ENCODE results near the gene CHCHD3.

The CHCHD3 gene

DNA sequence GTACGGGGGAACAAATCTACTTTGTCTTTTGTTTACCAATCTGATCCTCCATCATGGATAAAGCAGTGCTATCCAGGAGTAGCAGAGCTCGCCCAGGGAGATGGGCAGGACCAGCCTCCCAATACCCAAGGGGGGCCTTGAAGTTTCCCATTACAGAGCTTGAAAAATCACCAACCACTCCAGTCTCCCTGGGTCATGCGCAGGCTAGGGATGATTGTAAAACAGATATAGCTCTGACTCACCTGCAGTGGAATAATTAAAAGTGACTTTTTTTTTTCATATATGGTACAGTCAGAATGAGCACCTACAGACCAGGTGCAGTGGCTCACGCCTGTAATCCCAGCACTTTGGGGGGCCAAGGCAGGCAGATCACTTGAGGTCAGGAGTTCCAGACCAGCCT, 301.1 kb downstream of the CHCHD3 start:
- Mint-ChIP-seq H3K4me1 (no peaks in the 10 kb centered on the region), H3K27ac (no peak overlapping the region)
- TF ChIP-seq, protein P1, sequence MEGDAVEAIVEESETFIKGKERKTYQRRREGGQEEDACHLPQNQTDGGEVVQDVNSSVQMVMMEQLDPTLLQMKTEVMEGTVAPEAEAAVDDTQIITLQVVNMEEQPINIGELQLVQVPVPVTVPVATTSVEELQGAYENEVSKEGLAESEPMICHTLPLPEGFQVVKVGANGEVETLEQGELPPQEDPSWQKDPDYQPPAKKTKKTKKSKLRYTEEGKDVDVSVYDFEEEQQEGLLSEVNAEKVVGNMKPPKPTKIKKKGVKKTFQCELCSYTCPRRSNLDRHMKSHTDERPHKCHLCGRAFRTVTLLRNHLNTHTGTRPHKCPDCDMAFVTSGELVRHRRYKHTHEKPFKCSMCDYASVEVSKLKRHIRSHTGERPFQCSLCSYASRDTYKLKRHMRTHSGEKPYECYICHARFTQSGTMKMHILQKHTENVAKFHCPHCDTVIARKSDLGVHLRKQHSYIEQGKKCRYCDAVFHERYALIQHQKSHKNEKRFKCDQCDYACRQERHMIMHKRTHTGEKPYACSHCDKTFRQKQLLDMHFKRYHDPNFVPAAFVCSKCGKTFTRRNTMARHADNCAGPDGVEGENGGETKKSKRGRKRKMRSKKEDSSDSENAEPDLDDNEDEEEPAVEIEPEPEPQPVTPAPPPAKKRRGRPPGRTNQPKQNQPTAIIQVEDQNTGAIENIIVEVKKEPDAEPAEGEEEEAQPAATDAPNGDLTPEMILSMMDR (IDR thresholded peaks at IDR 0.05; ENCODE audit: unreplicated experiment in 3 of 3): no peak

DNA sequence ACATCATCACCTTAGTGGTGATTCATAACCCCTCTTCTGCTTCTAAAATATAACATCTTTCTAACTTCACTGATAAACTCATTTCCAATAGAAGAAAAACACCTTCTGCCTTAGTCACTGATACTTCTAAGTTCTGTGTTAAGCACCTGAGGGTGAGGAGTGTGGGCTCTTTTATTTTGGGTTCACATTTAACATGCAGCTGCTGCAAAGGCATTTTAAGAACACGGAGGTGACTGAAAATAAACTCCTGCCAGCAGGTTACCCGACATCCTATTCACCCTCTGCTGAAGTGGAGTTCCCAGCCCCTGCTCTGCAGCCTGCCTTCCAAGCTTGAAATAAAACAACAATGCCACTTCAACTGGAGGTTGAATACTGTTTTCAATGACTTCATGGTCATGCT, 302.7 kb downstream of the CHCHD3 start:
- no peaks in the 10 kb centered on the region for H3K27me3 Mint-ChIP-seq (ENCODE audit: low read depth)
- H3K27ac Mint-ChIP-seq: peak overlapping the region in 1 of 3 experiments; percentile 9
- H3K4me1 Mint-ChIP-seq: no peaks in the 10 kb centered on the region
- no peaks in the 10 kb centered on the region for H3K9me3 Mint-ChIP-seq
- TF ChIP-seq, protein P1 (IDR thresholded peaks at IDR 0.05; ENCODE audit: unreplicated experiment in 3 of 3): no peak
- H3K4me3 Mint-ChIP-seq: no peak overlapping the region
- peaks cover 10% of the 10 kb centered on the region for H3K36me3 Mint-ChIP-seq (ENCODE audit: low read depth)

More for the DNA sequence above, 301.1 kb downstream of the CHCHD3 start:
- H3K4me3 Mint-ChIP-seq: no peak overlapping the region
- peaks cover 24% of the 10 kb centered on the region for H3K36me3 Mint-ChIP-seq (ENCODE audit: low read depth)
- H3K9me3 Mint-ChIP-seq: no peaks in the 10 kb centered on the region
- no peaks in the 10 kb centered on the region for H3K27me3 Mint-ChIP-seq (ENCODE audit: low read depth)

DNA sequence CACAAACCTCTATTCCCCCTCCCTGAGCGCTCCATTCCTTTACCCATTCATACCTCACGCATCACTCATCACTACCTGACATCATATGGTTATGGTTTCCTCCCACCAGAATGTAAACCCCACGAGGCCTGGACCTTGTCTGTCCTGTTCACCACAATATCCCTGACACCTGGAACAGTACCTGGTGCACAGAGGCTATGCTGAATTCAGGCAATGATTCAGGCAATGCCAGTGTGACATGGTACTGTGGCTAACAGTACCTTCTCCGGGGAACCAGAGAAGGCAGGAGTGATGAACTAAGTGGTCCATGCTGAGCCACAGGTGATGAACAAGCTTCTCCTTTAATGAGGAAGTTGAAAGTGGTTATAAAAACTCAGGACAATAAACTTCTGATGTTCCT, 303.1 kb downstream of the CHCHD3 start:
- peaks cover 6% of the 10 kb centered on the region for H3K36me3 Mint-ChIP-seq (ENCODE audit: low read depth)
- TF ChIP-seq, protein P1 (IDR thresholded peaks at IDR 0.05; ENCODE audit: unreplicated experiment in 3 of 3): no peak
- H3K27ac Mint-ChIP-seq: no peak overlapping the region
- H3K9me3 Mint-ChIP-seq: no peaks in the 10 kb centered on the region
- H3K27me3 Mint-ChIP-seq (ENCODE audit: low read depth): no peaks in the 10 kb centered on the region
- no peak overlapping the region for H3K4me3 Mint-ChIP-seq
- H3K4me1 Mint-ChIP-seq: no peaks in the 10 kb centered on the region

- H3K27ac Mint-ChIP-seq: no peak overlapping the region
- no peaks in the 10 kb centered on the region for H3K27me3 Mint-ChIP-seq (ENCODE audit: low read depth)
- no peaks in the 10 kb centered on the region for H3K4me1 Mint-ChIP-seq
- no peak overlapping the region for H3K4me3 Mint-ChIP-seq
- peaks cover 4% of the 10 kb centered on the region for H3K36me3 Mint-ChIP-seq (ENCODE audit: low read depth)
- TF ChIP-seq, protein P1 (IDR thresholded peaks at IDR 0.05; ENCODE audit: unreplicated experiment in 3 of 3): no peak
- H3K9me3 Mint-ChIP-seq: no peaks in the 10 kb centered on the region
Observed at GRCh38 chr7:132777956-132778355, 303.9 kb downstream of the CHCHD3 start.

DNA sequence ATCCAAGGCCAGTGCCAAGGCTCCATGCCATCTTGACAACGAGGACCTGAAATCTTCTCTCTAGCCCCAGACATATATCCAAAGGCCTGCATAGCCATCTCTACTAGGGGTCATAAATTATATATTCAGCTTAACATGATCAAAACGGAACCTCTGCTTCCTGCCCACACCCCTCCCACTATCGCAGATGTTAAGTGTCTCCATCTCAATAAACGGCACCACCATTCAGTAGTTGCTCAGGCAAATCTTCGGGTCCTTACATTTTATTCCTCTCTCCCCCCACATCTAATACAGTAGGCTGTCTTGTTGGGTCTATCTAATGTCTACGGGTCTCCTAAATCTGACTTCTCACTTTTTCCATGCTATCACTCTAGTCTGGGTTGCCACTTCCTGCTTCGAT, 304.5 kb downstream of the CHCHD3 start:
- no peaks in the 10 kb centered on the region for H3K9me3 Mint-ChIP-seq
- H3K4me1 Mint-ChIP-seq: no peaks in the 10 kb centered on the region
- no peak overlapping the region for H3K4me3 Mint-ChIP-seq
- no peaks in the 10 kb centered on the region for H3K27me3 Mint-ChIP-seq (ENCODE audit: low read depth)
- H3K36me3 Mint-ChIP-seq (ENCODE audit: low read depth): peaks cover 4% of the 10 kb centered on the region
- no peak overlapping the region for H3K27ac Mint-ChIP-seq
- TF ChIP-seq, protein P1 (IDR thresholded peaks at IDR 0.05; ENCODE audit: unreplicated experiment in 3 of 3): no peak

DNA sequence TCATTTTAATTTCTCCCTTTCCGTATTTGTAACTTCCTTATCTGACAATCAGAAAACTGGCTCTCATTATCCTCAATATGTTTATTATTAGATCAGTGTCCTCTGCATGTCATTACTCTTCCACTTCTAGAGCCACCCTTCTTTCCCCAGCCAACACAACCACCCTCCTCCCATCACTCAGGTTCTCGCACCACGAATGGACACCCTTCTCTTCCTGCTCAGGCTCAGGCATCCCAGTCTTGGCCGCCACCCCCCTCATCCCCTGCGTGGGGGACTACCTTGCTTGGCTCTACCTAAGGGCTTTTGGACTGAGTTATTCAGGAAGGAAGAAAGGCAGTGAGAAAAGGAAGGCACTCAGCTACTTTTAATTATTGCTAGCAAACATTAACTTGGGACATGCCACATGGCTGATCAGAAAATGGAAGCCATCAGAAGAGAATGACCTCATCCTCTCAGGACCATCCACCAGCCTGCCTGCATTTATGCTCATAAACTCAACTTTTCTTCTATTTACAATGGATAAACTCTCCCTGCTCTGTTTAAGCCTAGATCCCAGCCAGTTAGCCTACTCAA, 305.8 kb downstream of the CHCHD3 start:
- Mint-ChIP-seq H3K9me3 (no peaks in the 10 kb centered on the region), H3K4me3 (no peak overlapping the region), H3K27ac (peak overlapping the region; percentile 66 to 74 (median 70)), H3K4me1 (no peaks in the 10 kb centered on the region), H3K36me3 (ENCODE audit: low read depth) (no peaks in the 10 kb centered on the region), H3K27me3 (ENCODE audit: low read depth) (no peaks in the 10 kb centered on the region)
- TF ChIP-seq, protein P1 (IDR thresholded peaks at IDR 0.05; ENCODE audit: unreplicated experiment in 3 of 3): no peak

Data from nephron (organoid).